22Rv1 (cell line): ENCODE data around the gene MYORG.

Source experiments
- ZFX ChIP-seq: fragments of 450-650 bp; IDR thresholded peaks from 2 replicates; pipeline ENCODE4 v1.6.1; 2017; ENCODE audit warnings: antibody characterized with exemption, borderline replicate concordance
- TF ChIP-seq, protein P1 (sequence below): fragments of 450-650 bp; IDR thresholded peaks from 2 replicates; pipeline ENCODE4 v1.5.1; 2017; ENCODE audit warnings: mild to moderate bottlenecking

DNA sequence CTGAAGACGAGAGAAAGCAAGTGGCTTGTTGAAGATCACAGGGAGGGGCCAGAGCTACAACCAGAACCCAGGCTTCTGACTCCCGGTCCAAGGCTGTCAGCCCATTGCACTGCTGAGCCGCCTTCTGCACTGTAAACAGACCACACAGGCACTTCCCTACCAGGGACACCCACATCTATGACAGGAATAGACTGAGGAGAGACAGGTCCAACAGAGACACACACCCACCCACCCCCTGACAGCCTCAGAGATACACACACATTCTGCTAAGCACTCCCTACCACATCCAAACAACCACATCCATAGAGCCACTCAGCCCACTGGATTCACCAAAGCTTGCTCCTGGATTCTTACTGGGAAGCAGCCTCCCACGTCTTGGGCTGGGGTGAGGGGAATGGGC is 23.0 kb upstream of the MYORG start:
- TF ChIP-seq, protein P1, sequence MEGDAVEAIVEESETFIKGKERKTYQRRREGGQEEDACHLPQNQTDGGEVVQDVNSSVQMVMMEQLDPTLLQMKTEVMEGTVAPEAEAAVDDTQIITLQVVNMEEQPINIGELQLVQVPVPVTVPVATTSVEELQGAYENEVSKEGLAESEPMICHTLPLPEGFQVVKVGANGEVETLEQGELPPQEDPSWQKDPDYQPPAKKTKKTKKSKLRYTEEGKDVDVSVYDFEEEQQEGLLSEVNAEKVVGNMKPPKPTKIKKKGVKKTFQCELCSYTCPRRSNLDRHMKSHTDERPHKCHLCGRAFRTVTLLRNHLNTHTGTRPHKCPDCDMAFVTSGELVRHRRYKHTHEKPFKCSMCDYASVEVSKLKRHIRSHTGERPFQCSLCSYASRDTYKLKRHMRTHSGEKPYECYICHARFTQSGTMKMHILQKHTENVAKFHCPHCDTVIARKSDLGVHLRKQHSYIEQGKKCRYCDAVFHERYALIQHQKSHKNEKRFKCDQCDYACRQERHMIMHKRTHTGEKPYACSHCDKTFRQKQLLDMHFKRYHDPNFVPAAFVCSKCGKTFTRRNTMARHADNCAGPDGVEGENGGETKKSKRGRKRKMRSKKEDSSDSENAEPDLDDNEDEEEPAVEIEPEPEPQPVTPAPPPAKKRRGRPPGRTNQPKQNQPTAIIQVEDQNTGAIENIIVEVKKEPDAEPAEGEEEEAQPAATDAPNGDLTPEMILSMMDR: no peak
- no peak for TF ChIP-seq ZFX
